ENCODE measurements around the gene LCP2. TPM values are rescaled to one million over a fixed set of nuclear protein-coding genes. Genes with fewer than 3 reads are reported as not detected.

Gene LCP2
- polyA plus RNA-seq, 3 donors from 2014 or later: 87.1 to 276 (median 99.3) TPM

- DNase-seq: no peak
- H3K4me3 Mint-ChIP-seq: peak overlapping the region; percentile 53 to 70 (median 57)
- peak overlapping the region; percentile 86 to 99 (median 91) for H3K27ac Mint-ChIP-seq
- no peaks in the 10 kb centered on the region for H3K9me3 Mint-ChIP-seq
- H3K4me1 Mint-ChIP-seq: peaks cover 100% of the 10 kb centered on the region in 2 donors
- peaks cover 52 to 96% (median 77%) of the 10 kb centered on the region in 3 donors for H3K36me3 Mint-ChIP-seq
- H3K27me3 Mint-ChIP-seq (ENCODE audit: low read depth in 3 of 3): peaks cover 3 to 5% (median 5%) of the 10 kb centered on the region in 3 donors
These were observed 10.0 kb downstream of the LCP2 start for GRCh38 chr5:170287532-170287931.

GRCh38 chr5:170286386-170286925 is 11.1 kb downstream of the LCP2 start:
- no peaks in the 10 kb centered on the region for H3K9me3 Mint-ChIP-seq
- DNase-seq: no peak
- peaks cover 100% of the 10 kb centered on the region in 2 donors for H3K4me1 Mint-ChIP-seq
- H3K4me3 Mint-ChIP-seq: peak overlapping the region in 4 of 5 donors; percentile 14 to 65 (median 24)
- H3K36me3 Mint-ChIP-seq: peaks cover 41 to 89% (median 66%) of the 10 kb centered on the region in 3 donors
- peaks cover 3 to 5% (median 5%) of the 10 kb centered on the region in 3 donors for H3K27me3 Mint-ChIP-seq (ENCODE audit: low read depth in 3 of 3)
- peak overlapping the region; percentile 86 to 99 (median 90) for H3K27ac Mint-ChIP-seq

GRCh38 chr5:170285181-170285580 is 12.4 kb downstream of the LCP2 start:
- peak overlapping the region; percentile 41 to 99 (median 94) for H3K27ac Mint-ChIP-seq
- peaks cover 31 to 77% (median 55%) of the 10 kb centered on the region in 3 donors for H3K36me3 Mint-ChIP-seq
- no peaks in the 10 kb centered on the region for H3K9me3 Mint-ChIP-seq
- H3K4me1 Mint-ChIP-seq: peaks cover 100% of the 10 kb centered on the region in 2 donors
- H3K27me3 Mint-ChIP-seq (ENCODE audit: low read depth in 3 of 3): peaks cover 3 to 5% (median 5%) of the 10 kb centered on the region in 3 donors
- H3K4me3 Mint-ChIP-seq: peak overlapping the region; percentile 23 to 71 (median 57)
- no peak for DNase-seq

- peaks cover 100% of the 10 kb centered on the region in 2 donors for H3K4me1 Mint-ChIP-seq
- H3K36me3 Mint-ChIP-seq: peaks cover 24 to 70% (median 47%) of the 10 kb centered on the region in 3 donors
- peak overlapping the region; percentile 57 to 89 (median 65) for H3K4me3 Mint-ChIP-seq
These were observed 13.3 kb downstream of the LCP2 start for GRCh38 chr5:170284231-170284630.

GRCh38 chr5:170283296-170283695 is 14.3 kb downstream of the LCP2 start:
- peaks cover 20 to 61% (median 43%) of the 10 kb centered on the region in 3 donors for H3K36me3 Mint-ChIP-seq
- H3K27me3 Mint-ChIP-seq (ENCODE audit: low read depth in 3 of 3): peaks cover 7 to 9% (median 8%) of the 10 kb centered on the region in 3 donors
- H3K9me3 Mint-ChIP-seq: no peaks in the 10 kb centered on the region
- H3K4me3 Mint-ChIP-seq: peak overlapping the region; percentile 64 to 89 (median 70)
- DNase-seq: no peak
- peaks cover 100% of the 10 kb centered on the region in 2 donors for H3K4me1 Mint-ChIP-seq
- H3K27ac Mint-ChIP-seq: peak overlapping the region; percentile 89 to 99 (median 96)

More at GRCh38 chr5:170284231-170284630, 13.3 kb downstream of the LCP2 start:
- DNase-seq: no peak
- Mint-ChIP-seq H3K9me3 (no peaks in the 10 kb centered on the region), H3K27ac (peak overlapping the region; percentile 89 to 99 (median 96)), H3K27me3 (ENCODE audit: low read depth in 3 of 3) (peaks cover 0 to 5% (median 5%) of the 10 kb centered on the region in 3 donors)

GRCh38 chr5:170280011-170280493 is 17.5 kb downstream of the LCP2 start:
- peaks cover 98 to 100% of the 10 kb centered on the region in 2 donors for H3K4me1 Mint-ChIP-seq
- peak overlapping the region; percentile 93 to 99 (median 98) for H3K27ac Mint-ChIP-seq
- H3K36me3 Mint-ChIP-seq: peaks cover 15 to 44% (median 30%) of the 10 kb centered on the region in 3 donors
- peaks cover 19 to 23% (median 20%) of the 10 kb centered on the region in 3 donors for H3K27me3 Mint-ChIP-seq (ENCODE audit: low read depth in 3 of 3)
- peak overlapping the region; percentile 83 to 89 (median 88) for H3K4me3 Mint-ChIP-seq
- H3K9me3 Mint-ChIP-seq: no peaks in the 10 kb centered on the region
- DNase-seq: no peak

- peaks cover 19 to 23% (median 20%) of the 10 kb centered on the region in 3 donors for H3K27me3 Mint-ChIP-seq (ENCODE audit: low read depth in 3 of 3)
- peaks cover 97 to 100% of the 10 kb centered on the region in 2 donors for H3K4me1 Mint-ChIP-seq
- peak overlapping the region; percentile 93 to 99 (median 98) for H3K27ac Mint-ChIP-seq
- H3K9me3 Mint-ChIP-seq: no peaks in the 10 kb centered on the region
- H3K4me3 Mint-ChIP-seq: peak overlapping the region; percentile 83 to 89 (median 88)
- peaks cover 16 to 43% (median 26%) of the 10 kb centered on the region in 3 donors for H3K36me3 Mint-ChIP-seq
- no peak for DNase-seq
These were observed 18.1 kb downstream of the LCP2 start for GRCh38 chr5:170279459-170279817.

DNA sequence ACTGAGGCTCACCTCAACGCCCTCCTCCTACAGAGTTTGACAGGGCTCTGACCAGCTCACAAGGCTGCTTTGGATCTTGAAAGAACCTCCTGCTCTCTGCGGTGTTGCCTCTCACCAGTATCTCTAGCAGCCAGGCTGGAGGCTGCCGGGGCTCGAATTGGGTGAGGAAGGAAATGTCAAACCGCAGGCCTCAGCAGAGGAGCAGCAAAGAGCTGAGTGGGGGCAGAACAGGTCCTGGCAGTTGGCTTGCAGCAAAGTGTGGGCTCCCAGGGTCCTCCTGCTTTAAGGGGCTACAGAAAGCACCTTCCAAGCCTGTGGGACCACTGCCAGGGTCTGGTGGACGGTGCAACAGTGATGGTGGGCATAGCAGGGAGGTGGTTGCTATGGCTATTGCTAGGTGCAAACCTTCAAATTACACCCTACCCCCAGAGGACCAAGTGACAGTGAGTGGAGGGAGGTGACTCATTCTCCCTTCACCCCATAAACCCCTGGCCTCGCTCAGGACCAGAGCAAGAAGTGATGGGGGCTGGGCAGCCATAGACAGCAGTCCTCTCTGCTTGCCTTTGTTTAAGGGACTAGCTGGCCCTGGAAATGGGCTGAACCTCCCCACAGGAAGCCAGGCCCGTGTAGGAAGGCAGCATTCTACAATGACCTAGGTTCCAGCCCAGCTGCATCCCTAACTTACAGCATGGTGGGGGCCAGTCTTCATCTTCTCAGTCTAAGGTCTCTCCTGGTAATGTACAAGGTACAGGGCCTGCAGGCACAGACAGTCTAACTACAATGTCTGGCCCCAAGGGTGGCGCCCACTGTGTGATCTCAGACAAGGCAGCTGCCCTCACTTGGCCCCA is 18.7 kb downstream of the LCP2 start:
- Mint-ChIP-seq H3K4me3 (peak overlapping the region; percentile 83 to 89 (median 88)), H3K27ac (peak overlapping the region; percentile 93 to 99 (median 98)), H3K27me3 (ENCODE audit: low read depth in 3 of 3) (peaks cover 19 to 23% (median 20%) of the 10 kb centered on the region in 3 donors), H3K36me3 (peaks cover 19 to 44% (median 22%) of the 10 kb centered on the region in 3 donors), H3K4me1 (peaks cover 97 to 100% of the 10 kb centered on the region in 2 donors), H3K9me3 (no peaks in the 10 kb centered on the region)
- peak; percentile 93 to 94 (median 93) for DNase-seq

DNA sequence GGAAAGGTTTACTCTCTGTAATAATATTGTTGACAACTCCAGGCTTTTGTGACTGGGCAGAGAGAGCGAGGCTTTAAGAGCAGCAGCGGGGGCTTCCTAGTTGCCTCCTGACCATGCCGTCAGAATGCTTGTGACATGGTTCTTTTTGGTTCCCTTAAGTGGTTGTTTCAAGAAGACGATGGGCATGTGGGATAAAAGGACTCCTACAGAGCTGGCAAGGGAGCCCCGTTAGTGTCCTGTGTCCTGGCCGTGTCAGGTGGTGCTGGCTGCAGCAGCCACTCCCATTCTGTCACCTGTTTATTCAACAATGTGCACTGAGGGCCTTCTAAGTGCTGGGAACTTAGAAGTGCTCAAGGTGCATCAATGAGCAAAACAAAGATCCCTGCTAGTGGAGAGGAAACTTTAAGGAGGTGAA is 19.7 kb downstream of the LCP2 start:
- Mint-ChIP-seq H3K4me1 (peaks cover 96 to 100% of the 10 kb centered on the region in 2 donors), H3K27me3 (ENCODE audit: low read depth in 3 of 3) (peaks cover 19 to 21% (median 19%) of the 10 kb centered on the region in 3 donors), H3K36me3 (peaks cover 18 to 44% (median 19%) of the 10 kb centered on the region in 3 donors), H3K27ac (peak overlapping the region; percentile 91 to 98 (median 96)), H3K4me3 (peak overlapping the region; percentile 85 to 91 (median 87)), H3K9me3 (no peaks in the 10 kb centered on the region)
- DNase-seq: peak in 1 of 3 donors; percentile 13

DNA sequence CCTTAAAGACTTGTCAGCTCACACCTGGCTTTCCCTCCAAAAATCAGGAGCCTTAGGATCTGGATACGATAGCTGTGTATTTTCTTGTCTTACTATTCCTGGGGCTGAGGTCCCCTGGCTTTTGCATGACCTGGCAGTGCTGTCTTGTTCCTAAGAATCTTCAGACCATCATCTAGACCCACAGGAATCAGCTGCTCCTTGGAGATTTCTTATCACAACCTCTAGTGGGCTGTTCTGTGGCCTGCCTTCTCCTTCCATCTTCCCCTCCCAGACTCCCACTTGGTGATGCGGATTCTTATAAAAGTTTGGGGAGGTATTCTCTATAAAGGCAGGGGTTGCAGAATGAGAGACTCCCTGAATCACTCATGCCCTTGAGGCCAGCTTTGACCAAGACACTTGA is 21.4 kb downstream of the LCP2 start:
- Mint-ChIP-seq H3K9me3 (no peaks in the 10 kb centered on the region), H3K27ac (peak overlapping the region; percentile 91 to 98 (median 96)), H3K4me1 (peaks cover 91 to 99% of the 10 kb centered on the region in 2 donors), H3K27me3 (ENCODE audit: low read depth in 3 of 3) (peaks cover 17 to 26% (median 19%) of the 10 kb centered on the region in 3 donors), H3K36me3 (peaks cover 24 to 46% (median 24%) of the 10 kb centered on the region in 3 donors), H3K4me3 (peak overlapping the region; percentile 85 to 91 (median 87))
- no peak for DNase-seq

DNA sequence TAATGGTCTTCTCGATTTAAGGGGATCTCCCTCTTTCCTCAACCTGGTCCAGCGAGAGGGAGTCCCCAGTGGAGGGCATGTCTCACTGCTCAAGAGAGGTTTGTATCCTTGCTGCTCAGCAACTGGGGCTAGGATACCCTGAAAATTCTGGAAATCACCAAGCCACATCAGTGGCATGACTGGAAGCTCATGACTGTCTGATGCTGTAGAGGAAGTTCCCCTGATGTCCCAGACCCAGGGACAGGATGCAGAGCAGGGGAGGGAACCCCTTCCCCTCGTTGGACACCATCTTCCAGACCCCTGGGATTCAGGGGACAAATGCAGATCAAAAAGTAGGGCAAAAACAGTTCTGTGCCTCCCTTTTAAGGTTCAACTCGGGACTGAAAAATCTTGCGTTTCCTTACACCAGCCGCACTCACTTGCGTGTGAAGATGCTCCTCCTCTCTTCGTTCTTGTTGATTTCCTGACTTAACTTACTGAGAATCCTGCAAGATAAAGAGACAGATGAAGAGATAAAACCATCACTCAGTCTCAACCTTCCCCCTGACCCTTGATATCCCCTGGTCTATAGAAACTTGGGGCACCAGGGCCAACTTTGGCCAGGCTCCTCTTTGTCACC is 22.1 kb downstream of the LCP2 start:
- Mint-ChIP-seq H3K27me3 (ENCODE audit: low read depth in 3 of 3) (peaks cover 19 to 26% (median 22%) of the 10 kb centered on the region in 3 donors), H3K36me3 (peaks cover 25 to 52% (median 29%) of the 10 kb centered on the region in 3 donors), H3K4me1 (peaks cover 91 to 99% of the 10 kb centered on the region in 2 donors), H3K27ac (peak overlapping the region; percentile 91 to 98 (median 96)), H3K9me3 (no peaks in the 10 kb centered on the region), H3K4me3 (peak overlapping the region; percentile 85 to 91 (median 87))
- DNase-seq: peak in 2 of 3 donors; percentile 24 to 38

DNA sequence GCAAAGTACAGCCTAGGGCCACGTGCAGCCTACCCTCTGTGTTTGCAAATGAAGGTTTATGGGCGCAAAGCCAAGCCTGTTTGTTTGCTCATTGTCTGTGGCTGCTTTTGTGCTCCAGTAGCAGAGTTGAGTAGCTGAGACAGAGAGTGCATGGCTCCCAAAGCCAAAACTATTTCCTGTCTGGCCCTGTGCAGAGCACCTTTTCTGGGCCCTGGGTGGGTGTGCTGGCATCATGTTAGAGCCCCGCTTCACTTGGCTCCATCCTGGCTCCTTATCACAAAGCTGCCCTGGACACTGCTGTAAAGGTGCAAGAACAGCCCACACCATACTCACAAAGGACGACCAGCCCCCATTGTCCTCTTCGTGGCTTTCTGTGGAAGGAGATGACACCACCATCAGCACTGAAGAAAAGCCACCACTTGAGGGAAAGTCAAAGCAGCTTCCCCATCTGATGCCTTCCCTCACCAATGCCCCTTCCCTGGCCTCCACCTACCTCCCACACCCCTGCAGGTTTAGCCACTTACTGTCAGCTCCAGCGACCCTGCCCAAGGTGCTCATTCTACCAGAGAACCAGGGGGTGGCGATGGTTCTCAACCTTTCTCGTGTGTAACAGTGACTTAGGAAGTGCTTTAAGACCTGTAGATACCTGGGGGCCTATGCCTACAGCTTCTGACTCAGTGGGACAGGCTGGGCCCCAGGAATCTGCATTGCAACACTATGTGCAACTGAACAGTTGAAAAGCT is 23.4 kb downstream of the LCP2 start:
- Mint-ChIP-seq H3K36me3 (peaks cover 35 to 61% (median 40%) of the 10 kb centered on the region in 3 donors), H3K27ac (peak overlapping the region; percentile 89 to 98 (median 94)), H3K9me3 (no peaks in the 10 kb centered on the region), H3K4me3 (peak overlapping the region; percentile 61 to 74 (median 69)), H3K4me1 (peaks cover 90 to 99% of the 10 kb centered on the region in 2 donors), H3K27me3 (ENCODE audit: low read depth in 3 of 3) (peaks cover 19 to 26% (median 25%) of the 10 kb centered on the region in 3 donors)
- DNase-seq: peak in 1 of 3 donors; percentile 38
